HG03139 (cell line): ENCODE measurements around the gene HOXA2.

Source experiments
- ATAC-seq: cut with Tn5 transposase; IDR thresholded peaks from one replicate; pipeline ENCODE4 v1.9.1; 2021; ENCODE audit not compliant: unreplicated experiment

Gene HOXA2

DNA sequence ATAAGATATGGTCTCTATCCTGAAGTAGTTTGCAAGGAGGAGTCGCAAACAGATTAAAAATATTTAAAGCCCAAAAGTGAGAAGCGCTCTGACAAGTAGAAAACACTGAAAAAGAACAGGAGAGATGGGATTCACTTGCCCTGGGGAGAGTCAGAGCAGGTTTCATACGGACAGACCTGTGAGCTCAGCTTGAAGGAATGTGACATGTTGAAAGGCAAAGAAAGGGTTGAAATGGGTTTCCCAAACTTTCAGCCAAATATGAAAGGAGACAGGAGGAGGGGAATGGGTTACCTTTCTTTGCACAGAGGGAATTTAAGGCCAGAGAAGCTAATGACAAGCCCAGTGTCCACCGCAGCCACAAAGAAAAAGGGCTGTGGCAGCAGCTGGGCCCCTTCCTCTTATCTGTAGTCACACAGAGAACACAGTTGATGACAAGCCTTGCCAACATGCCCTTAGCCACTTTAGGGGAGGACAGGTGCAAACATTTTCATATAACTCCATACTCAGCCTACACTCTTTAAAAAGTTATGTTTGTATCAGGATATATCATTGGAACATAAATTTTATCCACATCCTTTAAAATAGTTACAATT is 21.5 kb downstream of the HOXA2 start:
- ATAC-seq = no peak

DNA sequence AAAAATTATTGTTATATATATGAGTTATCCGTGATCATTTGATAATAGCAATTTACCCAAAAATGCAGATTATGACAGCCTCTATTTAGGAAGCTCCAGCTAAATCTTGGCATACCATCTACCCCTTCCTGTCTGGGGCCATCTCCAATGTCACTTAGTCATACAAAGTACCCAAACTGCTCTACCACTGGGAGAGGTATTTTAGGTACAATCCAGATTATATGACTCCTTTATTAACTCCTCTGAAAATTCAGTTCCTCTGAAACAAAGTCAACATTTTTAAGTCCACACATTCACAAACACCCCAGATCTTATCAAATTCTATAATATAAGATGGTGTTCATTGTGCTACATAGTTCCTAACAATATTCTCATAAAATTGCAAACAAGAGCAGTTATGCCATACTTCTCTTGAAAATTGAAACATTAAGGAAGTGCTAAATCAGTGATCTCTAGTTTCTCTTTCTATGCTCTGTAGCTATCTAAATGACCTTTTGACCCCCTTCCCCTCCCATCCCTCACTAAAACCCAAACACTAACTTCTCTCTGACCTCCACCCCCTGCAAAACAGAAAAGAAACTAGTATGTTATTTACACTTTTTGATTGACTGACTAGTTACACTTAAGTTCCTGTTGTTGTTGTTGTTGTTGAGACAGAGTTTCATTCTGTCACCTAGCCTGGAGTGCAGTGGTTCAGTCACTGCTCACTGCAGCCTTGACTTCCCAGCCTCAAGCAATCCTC is 23.1 kb downstream of the HOXA2 start:
- no peak for ATAC-seq

DNA sequence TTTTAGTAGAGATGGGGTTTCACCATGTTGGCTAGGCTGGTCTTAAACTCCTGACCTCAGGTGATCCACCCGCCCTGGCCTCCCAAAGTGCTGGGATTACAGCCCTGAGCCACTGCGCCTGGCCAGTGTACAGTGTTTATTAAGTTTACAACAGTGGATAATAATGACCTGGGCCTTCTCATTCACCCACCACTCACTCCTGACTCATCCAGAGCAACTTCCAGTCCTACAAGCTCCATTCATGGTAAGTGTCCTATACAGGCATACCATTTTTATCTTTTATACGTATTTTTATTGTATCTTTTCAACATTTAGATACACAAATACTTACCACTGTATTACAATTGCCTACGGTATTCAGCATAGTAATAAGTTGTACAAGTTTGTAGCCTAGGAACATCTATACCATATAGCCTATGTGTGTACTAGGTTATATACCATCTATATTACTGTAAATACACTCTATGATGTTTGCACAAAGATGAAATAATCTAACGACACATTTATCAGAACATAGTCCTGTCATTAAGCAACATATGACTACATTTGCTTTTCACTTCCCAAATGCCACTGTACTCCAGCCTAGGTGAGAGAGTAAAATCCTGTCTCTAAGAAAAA is 23.8 kb downstream of the HOXA2 start:
- no peak for ATAC-seq

DNA sequence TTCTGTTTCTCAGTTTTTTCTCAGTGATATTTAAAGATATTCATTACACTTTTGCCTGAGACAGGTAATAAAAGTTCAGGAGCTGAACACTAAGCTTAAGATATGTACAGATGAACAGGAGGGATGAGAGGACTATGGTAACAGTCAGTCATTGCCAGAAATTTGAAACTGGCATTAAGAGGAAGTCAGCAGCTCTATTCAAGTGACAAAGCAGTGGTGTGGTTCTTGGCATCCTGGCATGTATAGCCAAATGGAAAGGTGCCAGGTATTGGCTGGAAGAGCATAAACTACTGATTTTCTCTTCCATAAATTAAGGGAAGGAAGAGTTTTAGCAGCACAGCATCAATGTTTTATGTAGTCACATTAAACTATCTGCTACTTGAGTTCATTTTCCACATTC is 29.4 kb downstream of the HOXA2 start:
- no peak for ATAC-seq

DNA sequence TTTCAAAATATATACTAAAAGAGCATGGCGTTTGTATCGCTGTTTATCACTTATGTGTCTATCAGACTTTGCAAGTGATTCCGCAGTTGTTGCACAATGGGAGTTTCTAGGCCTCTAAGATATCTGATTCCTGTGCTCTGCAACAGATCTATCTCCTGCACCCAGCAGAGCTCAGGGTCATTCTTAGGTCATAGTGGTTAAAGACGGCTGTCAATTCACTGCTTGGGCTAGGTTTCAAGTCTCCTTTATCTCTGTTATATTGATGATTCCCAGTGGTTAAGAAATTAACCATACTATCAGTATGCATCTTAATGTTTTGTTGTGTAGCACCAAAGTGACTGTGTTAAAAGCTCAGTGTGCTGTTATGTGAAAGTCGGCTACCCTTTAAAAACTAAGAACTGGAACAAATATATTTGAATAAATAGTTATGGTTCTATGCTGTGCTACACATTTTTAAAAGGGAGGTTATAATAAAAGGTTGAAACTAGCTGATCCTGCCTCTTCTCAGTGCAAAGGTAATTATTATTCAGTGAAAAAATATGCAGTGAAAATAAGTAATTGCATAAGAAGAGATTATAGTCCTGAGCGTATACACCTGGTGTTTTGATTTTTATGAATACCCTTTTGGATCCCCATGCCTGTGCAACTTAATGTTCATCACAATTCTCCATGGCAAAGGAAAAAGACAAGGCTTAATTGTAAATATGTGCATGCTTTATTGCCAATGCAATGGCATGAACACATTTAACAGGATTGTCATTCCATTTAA is 30.7 kb downstream of the HOXA2 start:
- no peak for ATAC-seq

DNA sequence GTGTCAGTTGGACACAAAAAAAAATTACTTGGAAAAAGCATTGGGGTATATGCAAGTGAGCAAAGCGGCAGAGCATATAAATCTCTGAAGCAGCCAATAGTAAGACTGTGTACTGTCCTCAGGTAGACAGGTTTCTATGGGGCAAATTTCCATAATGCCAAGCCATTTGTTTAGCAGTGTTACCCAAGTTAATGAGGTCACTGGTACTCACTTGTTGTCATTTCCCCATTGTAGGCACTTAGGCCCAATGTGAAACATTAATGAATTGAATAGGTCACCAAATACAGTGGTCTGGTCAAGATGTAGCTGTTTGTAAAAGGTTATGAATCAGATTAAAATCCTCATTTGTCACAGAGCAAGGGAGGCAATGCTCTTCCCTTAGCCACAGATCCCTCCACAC is 34.2 kb downstream of the HOXA2 start:
- no peak for ATAC-seq

DNA sequence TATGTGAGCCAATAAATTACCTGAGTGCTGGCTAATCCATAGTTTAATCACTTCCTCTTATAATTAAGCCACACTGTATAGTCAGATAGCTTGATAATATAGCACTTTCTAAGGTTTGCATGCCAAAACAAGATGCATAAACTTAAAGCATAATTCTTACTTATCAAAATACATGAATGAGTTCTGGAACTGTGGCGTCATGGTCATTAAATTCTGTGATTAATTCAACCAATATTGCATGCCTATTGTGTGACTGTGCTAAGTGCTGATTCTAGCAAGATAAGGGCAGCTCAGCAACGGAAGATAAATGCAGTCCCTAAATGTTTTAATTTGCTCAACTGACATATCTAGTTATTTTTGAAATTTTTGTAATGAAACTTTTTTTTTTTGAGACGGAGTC is 36.3 kb downstream of the HOXA2 start:
- no peak for ATAC-seq

DNA sequence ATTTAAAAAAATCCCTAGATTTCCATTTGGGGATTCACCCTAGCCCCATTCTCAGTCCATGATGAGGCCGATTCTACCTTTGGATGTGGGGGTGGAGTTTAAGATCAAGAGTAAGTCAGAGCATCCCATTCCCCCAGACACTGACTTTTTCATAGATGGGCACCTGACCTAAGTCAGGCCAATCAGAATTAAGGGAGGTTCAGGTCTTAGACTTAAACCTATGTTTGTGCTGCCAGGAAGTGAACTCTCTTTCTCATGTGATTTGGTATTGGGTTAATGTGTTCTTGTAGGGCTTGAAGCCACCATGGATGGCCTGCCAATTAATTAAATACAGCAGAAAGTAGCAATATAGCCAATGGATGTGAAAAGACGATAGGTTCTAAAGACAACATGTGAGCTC is 36.8 kb downstream of the HOXA2 start:
- no peak for ATAC-seq

DNA sequence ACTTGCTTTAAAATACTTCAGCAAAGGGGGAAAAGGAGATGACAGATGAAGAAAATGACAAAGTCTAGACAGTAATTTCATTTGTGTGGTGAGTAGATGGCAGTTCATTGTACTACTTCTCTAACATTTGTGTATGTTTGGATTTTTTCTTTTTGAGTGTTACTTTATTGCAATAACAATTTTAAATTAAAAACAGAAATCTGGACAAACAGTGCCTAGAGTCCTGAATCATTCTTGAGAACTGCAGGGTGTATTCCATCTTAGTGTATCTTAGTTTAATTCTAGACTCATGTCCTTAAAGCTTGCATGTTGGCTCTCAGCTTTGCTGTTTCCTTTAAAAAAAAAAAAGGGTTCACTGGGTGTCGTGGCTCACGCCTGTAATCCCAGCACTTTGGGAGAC is 37.8 kb downstream of the HOXA2 start:
- no peak for ATAC-seq

DNA sequence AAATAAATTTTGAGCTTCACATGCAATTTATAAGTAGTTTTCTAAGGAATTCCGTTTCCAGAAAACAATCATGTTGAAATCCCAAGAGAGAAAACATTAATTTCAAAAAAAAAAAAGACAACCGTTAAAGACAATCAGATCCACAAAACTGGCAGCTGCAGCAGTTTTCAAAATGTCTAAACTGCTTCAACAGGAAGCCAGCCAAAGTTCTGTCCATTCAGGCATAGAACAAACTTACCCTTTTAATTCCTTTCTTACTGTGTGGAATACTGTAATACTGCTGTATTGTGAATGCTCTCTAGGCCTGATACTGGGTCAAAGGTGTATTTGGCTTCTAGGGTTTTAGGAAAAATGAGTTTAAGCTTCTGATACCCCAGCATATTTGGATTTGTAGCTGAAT is 38.3 kb downstream of the HOXA2 start:
- no peak for ATAC-seq

DNA sequence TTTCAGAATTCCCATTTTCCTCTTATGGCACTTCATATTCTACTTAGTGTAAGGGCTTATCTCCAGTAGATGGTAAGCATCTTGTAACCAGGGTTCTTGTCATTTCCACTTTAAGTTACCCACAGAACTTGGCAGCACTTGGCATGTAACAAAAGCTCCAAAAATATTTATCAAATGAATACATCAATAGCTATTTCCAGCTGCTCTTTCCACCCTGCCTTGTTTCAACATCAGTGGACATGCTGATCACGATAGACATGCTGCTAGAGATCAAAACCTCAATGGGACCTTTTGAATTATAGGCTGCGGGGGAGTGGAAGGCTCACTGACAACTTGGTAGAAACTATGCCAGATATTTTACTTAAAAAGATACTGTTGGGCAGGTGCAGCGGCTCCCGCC is 39.5 kb downstream of the HOXA2 start:
- ATAC-seq = no peak

DNA sequence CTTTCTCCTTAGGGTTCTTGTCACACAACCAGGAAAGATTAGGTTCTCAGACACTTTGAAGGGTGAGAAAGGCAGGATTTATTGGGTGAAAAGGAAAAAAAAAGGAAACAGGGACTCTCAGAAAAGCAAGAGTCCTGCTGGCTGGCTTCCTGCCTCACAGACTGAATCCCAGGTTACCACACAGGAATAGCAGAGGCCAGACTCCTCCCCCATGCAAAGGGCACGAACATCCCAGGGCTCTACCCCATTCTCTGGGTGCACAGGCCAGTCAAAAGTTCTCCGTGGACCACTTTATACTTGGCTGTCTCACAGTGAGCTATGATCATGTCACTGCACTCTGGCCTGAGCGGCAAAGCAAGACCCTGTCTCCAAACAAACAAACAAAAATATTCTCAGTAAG is 49.3 kb downstream of the HOXA2 start:
- ATAC-seq = no peak

DNA sequence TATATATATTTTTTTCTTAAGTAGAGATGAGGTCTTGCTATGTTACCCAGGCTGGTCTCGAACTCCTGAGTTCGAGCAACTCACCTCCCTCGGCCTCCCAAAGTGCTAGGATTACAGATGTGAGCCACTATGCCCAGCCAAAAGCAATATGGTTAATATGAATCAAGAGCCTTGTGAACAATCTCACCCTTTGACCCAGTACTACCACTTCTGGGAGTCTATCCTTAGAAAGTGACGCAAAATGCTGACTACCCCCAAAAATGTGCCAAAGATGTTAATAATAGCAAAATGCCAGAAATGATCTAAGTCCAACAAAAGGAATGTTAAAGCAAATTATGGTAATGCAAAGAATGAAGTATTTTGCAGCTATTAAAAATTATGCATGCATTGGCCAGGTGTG is 51.0 kb downstream of the HOXA2 start:
- no peak for ATAC-seq
